SIG-M5 treated with dmso at 0.1 percent for 504 hours (cell line): ENCODE results near the gene NHLRC4.

Source experiments
- DNase-seq: peaks from one replicate; lab custom pipeline; 2025; ENCODE audit not compliant: unreplicated experiment; lab: John Stamatoyannopoulos, UW

The NHLRC4 gene

GRCh38 chr16:530111-530817 is 36.5 kb upstream of the NHLRC4 start:
- no peak for DNase-seq

GRCh38 chr16:531494-532125 is 35.2 kb upstream of the NHLRC4 start:
- no peak for DNase-seq

- DNase-seq: no peak
These were observed 33.2 kb upstream of the NHLRC4 start for GRCh38 chr16:533391-534123.

- DNase-seq: no peak
These were observed 32.7 kb upstream of the NHLRC4 start for GRCh38 chr16:534135-534534.

- no peak for DNase-seq
These were observed 31.9 kb upstream of the NHLRC4 start for GRCh38 chr16:534856-535445.

GRCh38 chr16:535446-536405 is 31.1 kb upstream of the NHLRC4 start:
- peak; percentile 19 for DNase-seq

- DNase-seq: no peak
These were observed 30.1 kb upstream of the NHLRC4 start for GRCh38 chr16:536746-537145.

- DNase-seq: no peak
These were observed 29.1 kb upstream of the NHLRC4 start for GRCh38 chr16:537415-538335.

GRCh38 chr16:539901-540530 is 26.8 kb upstream of the NHLRC4 start:
- DNase-seq: no peak

GRCh38 chr16:540645-541340 is 26.0 kb upstream of the NHLRC4 start:
- DNase-seq: no peak

GRCh38 chr16:543301-544164 is 23.3 kb upstream of the NHLRC4 start:
- DNase-seq: no peak

GRCh38 chr16:544517-544916 is 22.3 kb upstream of the NHLRC4 start:
- DNase-seq: no peak

GRCh38 chr16:546909-547770 is 19.7 kb upstream of the NHLRC4 start:
- no peak for DNase-seq

GRCh38 chr16:548586-548985 is 18.2 kb upstream of the NHLRC4 start:
- no peak for DNase-seq

GRCh38 chr16:549544-550263 is 17.1 kb upstream of the NHLRC4 start:
- DNase-seq: no peak

- DNase-seq: no peak
These were observed 15.6 kb upstream of the NHLRC4 start for GRCh38 chr16:551210-551609.
